IMR-90 (cell line): Measurements from ENCODE around the gene CDK14. TPM values are rescaled to one million over a fixed set of nuclear protein-coding genes. Genes with fewer than 3 reads are reported as not detected.

Experiments
- ATAC-seq: fragments of 200-7000 bp; cut with Tn5 transposase; 2 replicates; pipeline ENCODE4 v1.9.1; 2020; ENCODE audit warnings: low read depth, mild to moderate bottlenecking, moderate library complexity
- BruUV-seq: library from RNA; stranded (reverse); fragments of 400-500 nt; replicated peaks from 2 replicates; lab custom pipeline; 2021; lab: Mats Ljungman, UMichigan
- CTCF ChIA-PET: fragments of 300-600 bp; formaldehyde crosslinking; extraction: SDS; loops from one replicate; lab custom pipeline; 2021; ENCODE audit warnings: antibody characterized with exemption; lab: Yijun Ruan, JAX
- POLR2A ChIA-PET: fragments of 300-600 bp; sonication (Branson Sonifier 250); formaldehyde crosslinking; loops from one replicate; lab custom pipeline; 2022; ENCODE audit warnings: antibody characterized with exemption; ENCODE audit not compliant: unreplicated experiment; lab: Charles Lee
- DNase-seq: peaks from one replicate; pipeline ENCODE4 v3.0.0; 2013
- H2AFZ ChIP-seq: replicated peaks from 2 replicates; pipeline ENCODE3; 2013; ENCODE audit warnings: low read length, mild to moderate bottlenecking; ENCODE audit not compliant: poor library complexity
- H2AK5ac ChIP-seq: 2 replicates; pipeline ENCODE4 v1.6.1; 2013; ENCODE audit warnings: low read depth, low read length, inconsistent platforms
- H2AK9ac ChIP-seq: replicated peaks from 2 replicates; pipeline ENCODE3; 2013; ENCODE audit warnings: mild to moderate bottlenecking, low read depth, low read length, moderate library complexity; ENCODE audit not compliant: poor library complexity
- H2BK120ac ChIP-seq: 2 replicates; pipeline ENCODE4 v1.6.1; 2013; ENCODE audit warnings: low read depth, low read length, inconsistent platforms
- H2BK15ac ChIP-seq: 3 replicates; pipeline ENCODE4 v1.6.1; 2013; ENCODE audit warnings: low read depth, low read length, inconsistent platforms
- H2BK20ac ChIP-seq: 2 replicates; pipeline ENCODE4 v1.6.1; 2013; ENCODE audit warnings: low read depth, mild to moderate bottlenecking, inconsistent platforms, low read length, moderate library complexity
- H2BK5ac ChIP-seq: 2 replicates; pipeline ENCODE4 v1.6.1; 2013; ENCODE audit warnings: mild to moderate bottlenecking, low read depth, low read length, inconsistent platforms; ENCODE audit not compliant: poor library complexity, severe bottlenecking
- H3K14ac ChIP-seq: replicated peaks from 2 replicates; pipeline ENCODE4 v1.6.1; 2013; ENCODE audit warnings: low read depth, low read length, inconsistent platforms
- H3K18ac ChIP-seq: 2 replicates; pipeline ENCODE4 v1.6.1; 2013; ENCODE audit warnings: low read depth, low read length, control low read depth
- H3K23ac ChIP-seq: 2 replicates; pipeline ENCODE4 v1.6.1; 2013; ENCODE audit warnings: low read depth, low read length, inconsistent platforms
- H3K27ac ChIP-seq: 2 replicates; pipeline ENCODE4 v1.5.1; 2013; ENCODE audit warnings: mild to moderate bottlenecking, control low read depth, low read length; ENCODE audit not compliant: insufficient read depth
- H3K27me3 ChIP-seq: 2 replicates; pipeline ENCODE4 v1.6.1; 2013; ENCODE audit warnings: low read length; ENCODE audit not compliant: control insufficient read depth, insufficient read depth
- H3K36me3 ChIP-seq: 2 replicates; pipeline ENCODE4 v1.6.1; 2013; ENCODE audit warnings: low read length, mixed read lengths; ENCODE audit not compliant: control insufficient read depth, insufficient read depth
- H3K4ac ChIP-seq: 2 replicates; pipeline ENCODE4 v1.6.1; 2013; ENCODE audit warnings: low read depth, low read length, inconsistent platforms
- H3K4me1 ChIP-seq: 2 replicates; pipeline ENCODE4 v1.6.1; 2013; ENCODE audit warnings: low read length, mixed read lengths; ENCODE audit not compliant: control insufficient read depth, insufficient read depth
- H3K4me2 ChIP-seq: 2 replicates; pipeline ENCODE4 v1.6.1; 2013; ENCODE audit warnings: low read depth, mild to moderate bottlenecking, control low read depth, low read length, moderate library complexity
- H3K4me3 ChIP-seq: 2 replicates; pipeline ENCODE4 v1.5.1; 2013; ENCODE audit warnings: low read depth, mild to moderate bottlenecking, control low read depth, low read length, moderate library complexity; ENCODE audit not compliant: insufficient read depth
- H3K56ac ChIP-seq: 2 replicates; pipeline ENCODE4 v1.6.1; 2013; ENCODE audit warnings: low read length, inconsistent platforms; ENCODE audit not compliant: insufficient read depth; ENCODE audit errors: extremely low read depth
- H3K79me1 ChIP-seq, 2 experiments: 2 replicates each; pipeline ENCODE4 v1.6.1; 2013; ENCODE audit warnings: low read length in 2 of 2, inconsistent platforms in 1 of 2, low read depth in 1 of 2
- H3K9ac ChIP-seq: 2 replicates; pipeline ENCODE4 v1.6.1; 2013; ENCODE audit warnings: low read depth, low read length, control low read depth
- H3K9me1 ChIP-seq: 2 replicates; pipeline ENCODE4 v1.6.1; 2013; ENCODE audit warnings: low read length, inconsistent platforms; ENCODE audit not compliant: insufficient read depth
- H3K9me3 ChIP-seq: 2 replicates; pipeline ENCODE4 v1.6.1; 2013; ENCODE audit warnings: low read length; ENCODE audit not compliant: control insufficient read depth, insufficient read depth
- H4K20me1 ChIP-seq: 2 replicates; pipeline ENCODE4 v1.6.1; 2013; ENCODE audit warnings: low read length, inconsistent platforms; ENCODE audit not compliant: insufficient read depth
- H4K5ac ChIP-seq: 2 replicates; pipeline ENCODE4 v1.6.1; 2013; ENCODE audit warnings: mild to moderate bottlenecking, low read depth, low read length, control low read depth
- H4K8ac ChIP-seq, 2 experiments: 2 replicates each; pipeline ENCODE4 v1.6.1; 2013; ENCODE audit warnings: low read depth in 2 of 2, low read length in 2 of 2, control low read depth in 1 of 2, inconsistent platforms in 1 of 2
- H4K91ac ChIP-seq: 2 replicates; pipeline ENCODE4 v1.6.1; 2013; ENCODE audit warnings: low read depth, low read length, inconsistent platforms; ENCODE audit not compliant: insufficient read depth
- BHLHE40 ChIP-seq: fragments of 150-350 bp; IDR thresholded peaks from 2 replicates; pipeline ENCODE4 v1.6.1; 2016; ENCODE audit warnings: mild to moderate bottlenecking, low read depth, low read length
- CHD1 ChIP-seq: IDR thresholded peaks from 2 replicates; pipeline ENCODE4 v1.6.1; 2012; ENCODE audit warnings: low read depth, low read length, improper control_type of control experiment
- CTCF ChIP-seq: conservative IDR thresholded peaks from 2 replicates; pipeline ENCODE4 v1.5.1; 2012; ENCODE audit warnings: mild to moderate bottlenecking, low read depth, low read length, improper control_type of control experiment
- ELK1 ChIP-seq: fragments of 150-350 bp; IDR thresholded peaks from 2 replicates; pipeline ENCODE4 v1.6.1; 2016; ENCODE audit warnings: low read depth, mild to moderate bottlenecking, low read length, moderate library complexity, borderline replicate concordance
- WGBS, 2 experiments: methylation state at CpG; one replicate each; pipeline versions ENCODE4 v1.1.5 to v1.1.7; 2013; ENCODE audit warnings: missing lambda C conversion rate in 2 of 2; ENCODE audit not compliant: insufficient read length in 1 of 2; ENCODE audit errors: extremely low coverage in 2 of 2; 5-methylcytosine and 5-hydroxymethylcytosine counted together
- dilution Hi-C: fragments of 300-500 bp; cut with HindIII; formaldehyde crosslinking; loops from one replicate; pipeline ENCODE4 v1.14.3; 2018; ENCODE audit warnings: low sequenced_read_pairs; ENCODE audit not compliant: unreplicated experiment
- in situ Hi-C: fragments of 300-500 bp; cut with MboI; formaldehyde crosslinking; loops from 3 replicates; pipeline ENCODE4 v1.14.3; 2019; ENCODE audit warnings: low sequenced_read_pairs, inconsistent platforms, mixed read lengths
- intact Hi-C: fragments of 100-400 bp; cut with micrococcal nuclease; formaldehyde crosslinking; loops from 2 replicates; pipeline ENCODE4 v1.10.0; 2022
- polyA plus RNA-seq, 3 experiments: library from polyadenylated mRNA; depleted of rRNA; stranded (reverse); fragments of >200 nt; gene quantifications; 2 replicates each; pipeline ENCODE4 v1.2.3, GENCODE V29; 2012; ENCODE audit warnings: low replicate concordance in 1 of 3
- total RNA-seq: library from RNA; depleted of rRNA; stranded (reverse); fragments of >200 nt; gene quantifications from 2 replicates; pipeline ENCODE4 v1.2.3, GENCODE V29; 2012

The CDK14 gene
- total and polyA plus RNA-seq, 2 of the 4 experiments (the other 2 are of a cell fraction), result 10.1 to 29.6 TPM

GRCh38 chr7:91149341-91150246 lies 553.5 kb downstream of the CDK14 start:
- no peak overlapping the region for H2AK5ac ChIP-seq
- ATAC-seq (no peak), DNase-seq (no peak)
- H3K14ac ChIP-seq, result no peak overlapping the region
- no peaks in the 10 kb centered on the region for H3K9me3 ChIP-seq
- ChIA-PET POLR2A (no interaction called here), CTCF (no interaction called here)
- H4K5ac ChIP-seq, result no peak overlapping the region
- no peak overlapping the region for H2AK9ac ChIP-seq
- H3K9me1 ChIP-seq, result no peaks in the 10 kb centered on the region
- no peaks in the 10 kb centered on the region for H3K27me3 ChIP-seq
- H3K4ac ChIP-seq, result no peak overlapping the region
- H3K36me3 ChIP-seq, result no peaks in the 10 kb centered on the region
- no peaks in the 10 kb centered on the region; a peak in 1 of 4 replicates for H3K79me1 ChIP-seq
- H4K91ac ChIP-seq, result no peak overlapping the region
- no peak overlapping the region for H2BK20ac ChIP-seq
- H3K4me1 ChIP-seq, result no peaks in the 10 kb centered on the region
- no peaks in the 10 kb centered on the region for H4K20me1 ChIP-seq
- in situ Hi-C loops (no loop called here), dilution Hi-C loops (no loop called here), intact Hi-C loops (no loop called here)
- H3K23ac ChIP-seq, result no peak overlapping the region
- H2BK5ac ChIP-seq, result no peak overlapping the region
- TF ChIP-seq CHD1 (no peak), CTCF (no peak), ELK1 (no peak), BHLHE40 (no peak)
- H3K4me2 ChIP-seq, result no peak overlapping the region
- H4K8ac ChIP-seq, result no peak overlapping the region
- WGBS, 2 experiments, result 100% methylated on average over 2 of the region's 3 CpGs; no CpG with 5 or more reads in 1 of the 2 experiments
- BruUV-seq, result no TSS peak
- no peak overlapping the region for H3K9ac ChIP-seq
- H3K4me3 ChIP-seq, result no peak overlapping the region
- no peak overlapping the region for H3K18ac ChIP-seq
- H2BK15ac ChIP-seq, result no peak overlapping the region
- H2BK120ac ChIP-seq, result no peak overlapping the region
- no peak overlapping the region for H3K27ac ChIP-seq
- no peak overlapping the region for H2AFZ ChIP-seq
- no peak overlapping the region for H3K56ac ChIP-seq
